Measurements from ENCODE around the gene ADRM1.

DNA sequence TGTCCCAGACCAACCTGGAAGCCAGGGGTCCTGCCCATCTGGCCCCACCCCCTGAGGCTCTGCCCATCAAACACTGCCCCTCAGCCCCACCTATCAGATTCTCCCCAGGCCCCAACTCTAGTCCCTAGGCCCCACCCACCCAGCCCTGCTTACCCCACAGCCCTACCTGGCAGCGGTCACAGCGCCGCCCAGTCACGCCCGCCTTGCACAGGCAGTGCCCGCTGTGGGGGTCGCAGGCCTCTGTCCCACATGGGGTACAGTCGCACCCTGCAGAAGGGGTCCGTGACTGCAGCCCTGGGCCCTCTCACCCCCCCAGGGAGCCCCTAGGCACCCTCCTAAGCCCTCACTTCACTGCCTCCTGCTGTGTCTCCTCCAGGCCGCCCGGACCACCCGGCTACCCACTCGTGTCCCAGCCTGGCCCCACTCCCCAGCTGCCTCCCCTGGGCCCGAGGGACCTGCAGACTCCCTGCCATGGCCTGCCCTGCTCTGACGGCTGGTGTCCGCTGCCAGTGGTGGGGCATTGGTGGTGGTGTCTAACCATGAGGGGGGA lies 19.8 kb downstream of the ADRM1 start:
- TF ChIP-seq CTCF (IDR thresholded peaks at IDR 0.05), result no peak
- no peak for TF ChIP-seq POLR2A (IDR thresholded peaks at IDR 0.05)
